RWPE2 (cell line): Measurements from ENCODE around the gene DIO1.

Source experiments
- ATAC-seq: fragments of 200-7000 bp; cut with Tn5 transposase; 3 replicates; pipeline ENCODE4 v1.9.1; 2021; ENCODE audit warnings: low read depth
- DNase-seq: peaks from one replicate; pipeline ENCODE4 v3.0.0-alpha.2; 2020; ENCODE audit warnings: low spot score
- H3K27ac ChIP-seq: fragments of 450-650 bp; 2 replicates; pipeline ENCODE4 v1.5.1; 2017; ENCODE audit warnings: mild to moderate bottlenecking; ENCODE audit not compliant: poor library complexity, severe bottlenecking
- H3K27me3 ChIP-seq: fragments of 250-450 bp; sonication (Bioruptor Pico); 2 replicates; pipeline ENCODE4 v1.5.1; 2021; ENCODE audit warnings: mild to moderate bottlenecking, moderate library complexity; ENCODE audit not compliant: insufficient read depth, poor library complexity, severe bottlenecking
- H3K36me3 ChIP-seq: fragments of 250-450 bp; sonication (Bioruptor Pico); 2 replicates; pipeline ENCODE4 v1.5.1; 2020; ENCODE audit warnings: low read depth, mild to moderate bottlenecking, moderate library complexity
- H3K4me1 ChIP-seq: fragments of 250-450 bp; sonication (Bioruptor Pico); 2 replicates; pipeline ENCODE4 v1.5.1; 2021; ENCODE audit warnings: mild to moderate bottlenecking, moderate library complexity; ENCODE audit not compliant: insufficient read depth, poor library complexity, severe bottlenecking
- H3K4me3 ChIP-seq: fragments of 250-450 bp; sonication (Bioruptor Pico); 2 replicates; pipeline ENCODE4 v1.5.1; 2021; ENCODE audit warnings: mild to moderate bottlenecking, moderate library complexity; ENCODE audit not compliant: severe bottlenecking
- H3K9me3 ChIP-seq: fragments of 250-450 bp; sonication (Bioruptor Pico); 2 replicates; pipeline ENCODE4 v1.5.1; 2021; ENCODE audit warnings: mild to moderate bottlenecking, moderate library complexity; ENCODE audit not compliant: severe bottlenecking
- CTCF ChIP-seq: fragments of 450-650 bp; IDR thresholded peaks from one replicate; pipeline ENCODE4 v1.5.1; 2017; ENCODE audit warnings: mild to moderate bottlenecking, moderate library complexity; ENCODE audit not compliant: poor library complexity, severe bottlenecking

DIO1 gene

GRCh38 chr1:53918343-53918742 lies 24.4 kb downstream of the DIO1 start:
- Histone ChIP-seq H3K27ac (no peak overlapping the region), H3K36me3 (peaks cover 19% of the 10 kb centered on the region), H3K9me3 (no peaks in the 10 kb centered on the region), H3K27me3 (no peaks in the 10 kb centered on the region), H3K4me1 (no peaks in the 10 kb centered on the region), H3K4me3 (no peak overlapping the region)
- no peak for ATAC-seq
- TF ChIP-seq CTCF: no peak
- DNase-seq: no peak

GRCh38 chr1:53919675-53920066 lies 25.7 kb downstream of the DIO1 start:
- no peak for ATAC-seq
- Histone ChIP-seq H3K27me3 (no peaks in the 10 kb centered on the region), H3K4me3 (no peak overlapping the region), H3K9me3 (no peaks in the 10 kb centered on the region), H3K36me3 (peaks cover 33% of the 10 kb centered on the region), H3K4me1 (no peaks in the 10 kb centered on the region), H3K27ac (no peak overlapping the region)
- DNase-seq: no peak
- no peak for TF ChIP-seq CTCF

GRCh38 chr1:53927376-53927881 lies 33.4 kb downstream of the DIO1 start:
- H3K36me3 ChIP-seq: peaks cover 63% of the 10 kb centered on the region
- no peaks in the 10 kb centered on the region for H3K27me3 ChIP-seq
- H3K27ac ChIP-seq: no peak overlapping the region
- DNase-seq (no peak), ATAC-seq (no peak)
- H3K4me3 ChIP-seq: no peak overlapping the region
- H3K9me3 ChIP-seq: no peaks in the 10 kb centered on the region
- no peaks in the 10 kb centered on the region for H3K4me1 ChIP-seq
- no peak for TF ChIP-seq CTCF

- ATAC-seq (no peak), DNase-seq (no peak)
- Histone ChIP-seq H3K4me1 (no peaks in the 10 kb centered on the region), H3K27me3 (no peaks in the 10 kb centered on the region), H3K4me3 (no peak overlapping the region), H3K36me3 (peaks cover 57% of the 10 kb centered on the region), H3K9me3 (peaks cover 4% of the 10 kb centered on the region), H3K27ac (no peak overlapping the region)
- no peak for TF ChIP-seq CTCF
Measured at GRCh38 chr1:53929246-53929960, 35.4 kb downstream of the DIO1 start.

- H3K4me3 ChIP-seq: no peak overlapping the region
- no peak overlapping the region for H3K27ac ChIP-seq
- peaks cover 59% of the 10 kb centered on the region for H3K36me3 ChIP-seq
- H3K27me3 ChIP-seq: no peaks in the 10 kb centered on the region
- ATAC-seq: no peak
- no peak for DNase-seq
- no peaks in the 10 kb centered on the region for H3K4me1 ChIP-seq
- peaks cover 9% of the 10 kb centered on the region for H3K9me3 ChIP-seq
- TF ChIP-seq CTCF: no peak
Measured at GRCh38 chr1:53930932-53931331, 36.9 kb downstream of the DIO1 start.
